Stimulated activated CD4-positive, alpha-beta T cell treated with anti-CD3 and anti-CD28 coated beads, Interleukin-4, amount 100 ng/mL, for 48 hours (primary cell): ENCODE data around the gene VPS4A.

Experiments used
- DNase-seq, 2 donors: peaks; one replicate each; pipeline ENCODE4 v3.0.0-alpha.2; 2020; ENCODE audit warnings: low read depth in 2 of 2

The VPS4A gene

GRCh38 chr16:69365901-69366300 lies 54.8 kb downstream of the VPS4A start:
- no peak for DNase-seq

- peak in 1 of 2 donors; percentile 28 for DNase-seq
Observed at GRCh38 chr16:69366431-69366830, 55.3 kb downstream of the VPS4A start.

- DNase-seq: no peak
Observed at GRCh38 chr16:69367980-69368379, 56.8 kb downstream of the VPS4A start.

GRCh38 chr16:69368866-69369265 lies 57.7 kb downstream of the VPS4A start:
- DNase-seq: no peak

GRCh38 chr16:69371564-69371963 lies 60.4 kb downstream of the VPS4A start:
- DNase-seq: no peak

- no peak for DNase-seq
Observed at GRCh38 chr16:69373019-69373418, 61.9 kb downstream of the VPS4A start.
